Peyer's patch (tissue), 4 donors: ENCODE results near the gene PIWIL4.

Source experiments
- POLR2A ChIP-seq, 2 donors: fragments of 450-650 bp; IDR thresholded peaks; one replicate each; pipeline ENCODE4 v1.5.1; 2017; ENCODE audit warnings: antibody characterized with exemption in 2 of 2, mild to moderate bottlenecking in 2 of 2, moderate library complexity in 2 of 2
- TF ChIP-seq, protein P1 (sequence below), 6 experiments: fragments of 450-650 bp in 4 of 6; fragments of 200-600 bp in 2 of 6; sonication (generic) in 1 of 6; IDR thresholded peaks; one replicate each; pipeline ENCODE4 v1.5.1; 2017 to 2019; ENCODE audit warnings: antibody characterized with exemption in 6 of 6, mild to moderate bottlenecking in 3 of 6, moderate library complexity in 1 of 6

DNA sequence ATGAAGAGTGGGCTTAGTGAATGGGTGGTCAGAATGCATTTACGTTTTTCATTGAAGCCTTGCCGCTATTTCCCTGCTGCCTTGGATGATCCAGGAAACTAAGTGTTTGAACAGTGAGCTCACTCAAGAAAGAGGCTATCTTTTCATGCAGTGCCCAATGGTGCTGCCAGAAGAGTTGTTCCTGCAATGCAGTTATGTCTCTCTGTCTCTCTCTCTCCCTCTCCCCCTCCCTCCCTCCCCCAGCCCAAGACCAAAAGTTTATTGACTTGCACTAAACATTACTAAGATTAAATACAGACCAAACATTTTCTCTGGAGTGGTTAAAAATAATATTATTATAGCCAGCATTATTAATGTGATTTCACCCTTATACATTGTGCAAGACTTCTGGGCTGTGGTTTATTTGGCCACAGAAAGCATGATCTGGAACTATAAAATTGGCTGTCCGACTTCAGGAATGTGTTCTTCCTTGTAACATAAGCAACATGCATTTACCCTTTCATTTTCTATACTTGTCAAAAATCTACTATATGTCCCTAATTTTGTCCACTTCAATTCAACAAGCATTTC is 30.1 kb upstream of the PIWIL4 start:
- TF ChIP-seq, protein P1, sequence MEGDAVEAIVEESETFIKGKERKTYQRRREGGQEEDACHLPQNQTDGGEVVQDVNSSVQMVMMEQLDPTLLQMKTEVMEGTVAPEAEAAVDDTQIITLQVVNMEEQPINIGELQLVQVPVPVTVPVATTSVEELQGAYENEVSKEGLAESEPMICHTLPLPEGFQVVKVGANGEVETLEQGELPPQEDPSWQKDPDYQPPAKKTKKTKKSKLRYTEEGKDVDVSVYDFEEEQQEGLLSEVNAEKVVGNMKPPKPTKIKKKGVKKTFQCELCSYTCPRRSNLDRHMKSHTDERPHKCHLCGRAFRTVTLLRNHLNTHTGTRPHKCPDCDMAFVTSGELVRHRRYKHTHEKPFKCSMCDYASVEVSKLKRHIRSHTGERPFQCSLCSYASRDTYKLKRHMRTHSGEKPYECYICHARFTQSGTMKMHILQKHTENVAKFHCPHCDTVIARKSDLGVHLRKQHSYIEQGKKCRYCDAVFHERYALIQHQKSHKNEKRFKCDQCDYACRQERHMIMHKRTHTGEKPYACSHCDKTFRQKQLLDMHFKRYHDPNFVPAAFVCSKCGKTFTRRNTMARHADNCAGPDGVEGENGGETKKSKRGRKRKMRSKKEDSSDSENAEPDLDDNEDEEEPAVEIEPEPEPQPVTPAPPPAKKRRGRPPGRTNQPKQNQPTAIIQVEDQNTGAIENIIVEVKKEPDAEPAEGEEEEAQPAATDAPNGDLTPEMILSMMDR (IDR thresholded peaks at IDR 0.05) = no peak
- TF ChIP-seq POLR2A (IDR thresholded peaks at IDR 0.05) = no peak
